Mesothelial cell of epicardium (in vitro differentiated cells): ENCODE data around the gene NCKAP5. TPM values are rescaled to one million over a fixed set of nuclear protein-coding genes. Genes with fewer than 3 reads are reported as not detected.

ENCODE experiments used
- DNase-seq, 2 experiments: peaks; one replicate each; pipeline ENCODE4 v3.0.0; 2021; ENCODE audit warnings: low spot score in 2 of 2; ENCODE audit not compliant: unreplicated experiment in 2 of 2
- H3K27ac Mint-ChIP-seq: 2 replicates; pipeline ENCODE4 v1.8.0; 2021; ENCODE audit warnings: mixed read lengths
- H3K27me3 Mint-ChIP-seq: 2 replicates; pipeline ENCODE4 v1.8.0; 2021; ENCODE audit warnings: low read depth, mixed read lengths
- H3K36me3 Mint-ChIP-seq: 2 replicates; pipeline ENCODE4 v1.8.0; 2021; ENCODE audit warnings: mixed read lengths
- H3K4me1 Mint-ChIP-seq: 2 replicates; pipeline ENCODE4 v1.8.0; 2021; ENCODE audit warnings: mixed read lengths
- H3K4me3 Mint-ChIP-seq: 2 replicates; pipeline ENCODE4 v1.8.0; 2021; ENCODE audit warnings: mild to moderate bottlenecking, moderate library complexity, mixed read lengths
- H3K9me3 Mint-ChIP-seq: 2 replicates; pipeline ENCODE4 v1.8.0; 2021; ENCODE audit warnings: mixed read lengths
- CTCF ChIP-seq: fragments of 200-600 bp; sonication (generic); IDR thresholded peaks from one replicate; pipeline ENCODE4 v1.5.0; 2021; ENCODE audit warnings: antibody characterized with exemption; ENCODE audit not compliant: unreplicated experiment
- total RNA-seq: library from RNA; stranded (reverse); gene quantifications from 3 replicates; pipeline ENCODE4 v1.2.1, GENCODE V29; 2021

Gene NCKAP5
- total RNA-seq, 1 donor from 2014 or later, result 2.1 TPM

- Mint-ChIP-seq H3K27ac (no peak overlapping the region), H3K4me1 (no peaks in the 10 kb centered on the region), H3K36me3 (no peaks in the 10 kb centered on the region)
Observed at GRCh38 chr2:132680544-132680943, 887.7 kb downstream of the NCKAP5 start.

GRCh38 chr2:132678483-132678882 lies 889.8 kb downstream of the NCKAP5 start:
- Mint-ChIP-seq H3K36me3 (no peaks in the 10 kb centered on the region), H3K4me3 (no peak overlapping the region), H3K9me3 (no peaks in the 10 kb centered on the region), H3K4me1 (no peaks in the 10 kb centered on the region), H3K27me3 (peaks cover 37% of the 10 kb centered on the region), H3K27ac (no peak overlapping the region)
- no peak for TF ChIP-seq CTCF
- DNase-seq, result no peak

More at GRCh38 chr2:132680544-132680943, 887.7 kb downstream of the NCKAP5 start:
- no peak for TF ChIP-seq CTCF
- Mint-ChIP-seq H3K27me3 (peaks cover 26% of the 10 kb centered on the region), H3K4me3 (no peak overlapping the region), H3K9me3 (no peaks in the 10 kb centered on the region)
- DNase-seq, result no peak

GRCh38 chr2:132677661-132678060 lies 890.6 kb downstream of the NCKAP5 start:
- H3K4me1 Mint-ChIP-seq, result no peaks in the 10 kb centered on the region
- no peak overlapping the region for H3K4me3 Mint-ChIP-seq
- H3K27me3 Mint-ChIP-seq, result peaks cover 43% of the 10 kb centered on the region
- no peak for TF ChIP-seq CTCF
- H3K9me3 Mint-ChIP-seq, result no peaks in the 10 kb centered on the region
- DNase-seq, result no peak
- H3K36me3 Mint-ChIP-seq, result no peaks in the 10 kb centered on the region
- no peak overlapping the region for H3K27ac Mint-ChIP-seq

- TF ChIP-seq CTCF, result no peak
- no peak overlapping the region for H3K4me3 Mint-ChIP-seq
- no peaks in the 10 kb centered on the region for H3K36me3 Mint-ChIP-seq
- H3K27ac Mint-ChIP-seq, result no peak overlapping the region
- no peaks in the 10 kb centered on the region for H3K4me1 Mint-ChIP-seq
- DNase-seq, result no peak
- no peaks in the 10 kb centered on the region for H3K9me3 Mint-ChIP-seq
- H3K27me3 Mint-ChIP-seq, result peaks cover 48% of the 10 kb centered on the region
Observed at GRCh38 chr2:132676999-132677398, 891.3 kb downstream of the NCKAP5 start.

GRCh38 chr2:132671151-132671835 lies 897.0 kb downstream of the NCKAP5 start:
- H3K36me3 Mint-ChIP-seq, result no peaks in the 10 kb centered on the region
- H3K27ac Mint-ChIP-seq, result no peak overlapping the region
- peak overlapping the region; percentile 70 for H3K4me3 Mint-ChIP-seq
- H3K27me3 Mint-ChIP-seq, result peaks cover 84% of the 10 kb centered on the region
- no peaks in the 10 kb centered on the region for H3K9me3 Mint-ChIP-seq
- DNase-seq, result peak in 1 of 2 experiments; percentile 42
- no peak for TF ChIP-seq CTCF
- H3K4me1 Mint-ChIP-seq, result peaks cover 29% of the 10 kb centered on the region
